Brain pericyte (primary cell): Measurements from ENCODE around the gene LGR6.
"Not testable (repeated sequence)": the region's sequence is repeated elsewhere in the genome, so short reads cannot be mapped to it uniquely, and the experiment has no call there.

Experiments used
- DNase-seq: peaks from one replicate; pipeline ENCODE4 v3.0.0-alpha.2; 2012; ENCODE audit warnings: low read depth, low spot score

Gene LGR6

GRCh38 chr1:202323731-202324130 lies 130.1 kb downstream of the LGR6 start:
- DNase-seq, result no peak

DNA sequence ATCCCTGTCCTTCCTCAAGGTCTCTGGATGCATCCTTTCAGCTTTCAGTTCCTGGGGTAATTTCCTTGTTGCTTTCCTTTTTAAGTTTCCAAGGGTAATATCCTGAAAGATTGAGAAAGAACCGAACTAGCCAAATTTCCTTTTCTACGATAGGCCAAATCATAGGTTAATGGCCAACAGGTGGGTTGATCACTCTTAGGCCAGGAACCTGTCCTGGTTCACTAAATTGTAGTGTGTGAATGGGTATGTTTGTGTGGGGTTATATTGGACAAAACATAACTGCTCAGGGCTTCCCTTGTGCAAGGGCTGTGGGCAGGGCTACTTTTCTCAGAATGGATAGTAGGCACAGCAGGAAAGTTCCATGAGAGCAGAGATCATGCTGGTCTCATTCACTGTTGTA lies 131.0 kb downstream of the LGR6 start:
- no peak for DNase-seq

GRCh38 chr1:202329891-202330290 lies 136.3 kb downstream of the LGR6 start:
- DNase-seq, result no peak

- no peak for DNase-seq
Measured at GRCh38 chr1:202333861-202334260, 140.3 kb downstream of the LGR6 start.

- no peak for DNase-seq
Measured at GRCh38 chr1:202343652-202344349, 150.2 kb downstream of the LGR6 start.

GRCh38 chr1:202348005-202348508 lies 154.5 kb downstream of the LGR6 start:
- no peak for DNase-seq

- peak; percentile 97 for DNase-seq
Measured at GRCh38 chr1:202348509-202349205, 155.1 kb downstream of the LGR6 start, which contains the start of gene PPP1R12B. TSS of gene PPP1R12B (plus strand) at chr1:202348699. CDS start at chr1:202348852, 153 bp downstream.

DNA sequence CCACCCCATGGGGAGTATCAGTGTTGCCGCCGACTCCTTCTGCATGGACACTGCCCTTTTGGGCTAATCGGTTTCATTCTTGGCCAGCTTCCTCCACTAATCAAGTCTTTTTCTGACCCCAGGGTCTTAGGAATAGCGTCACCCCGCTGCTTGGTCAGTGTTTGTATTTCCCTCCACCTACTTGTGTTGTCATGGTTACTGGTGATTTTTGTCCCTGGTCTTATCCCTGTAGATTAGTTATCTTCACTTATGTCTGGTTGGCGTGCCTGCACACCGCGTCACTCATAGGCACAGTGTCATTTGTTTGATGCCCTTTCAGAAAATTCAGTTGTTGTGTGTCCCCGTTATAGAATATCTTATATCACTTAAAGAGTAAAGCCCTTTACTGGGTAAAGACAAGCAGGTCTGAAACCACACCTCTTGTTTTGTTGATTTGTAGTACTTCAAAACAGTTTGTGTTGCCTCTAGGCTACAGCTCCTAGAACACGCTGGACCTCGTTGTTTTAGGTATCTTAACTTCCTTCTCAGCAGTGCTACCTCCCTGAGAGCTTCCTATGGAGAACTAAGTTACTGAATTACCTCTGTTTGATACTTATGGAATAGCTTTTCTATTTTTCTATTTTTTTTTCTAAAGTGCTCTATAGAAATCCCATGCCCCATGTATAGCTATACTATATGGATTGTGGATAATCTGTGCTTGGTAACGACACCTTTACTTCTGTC lies 155.8 kb downstream of the LGR6 start:
- peak; percentile 24 for DNase-seq

DNA sequence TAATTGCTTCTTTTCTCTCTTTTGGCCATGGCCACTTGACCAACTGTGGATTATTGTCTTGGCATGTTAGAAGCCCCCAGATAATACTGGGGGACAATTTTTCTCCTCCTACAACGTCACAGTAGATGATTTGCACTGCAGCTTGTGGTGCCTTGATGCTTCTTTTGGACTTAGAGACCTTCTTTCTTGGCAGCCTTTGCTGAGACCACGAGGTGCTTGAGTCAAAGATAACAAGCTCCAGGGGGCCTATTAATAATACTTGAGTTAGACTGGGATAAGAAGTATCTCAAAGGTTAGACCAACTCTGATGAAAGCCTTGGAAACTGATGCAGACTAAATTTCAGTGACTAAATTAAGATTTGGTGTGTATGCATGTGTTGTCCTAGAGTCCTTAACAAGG lies 158.1 kb downstream of the LGR6 start:
- no peak for DNase-seq

DNA sequence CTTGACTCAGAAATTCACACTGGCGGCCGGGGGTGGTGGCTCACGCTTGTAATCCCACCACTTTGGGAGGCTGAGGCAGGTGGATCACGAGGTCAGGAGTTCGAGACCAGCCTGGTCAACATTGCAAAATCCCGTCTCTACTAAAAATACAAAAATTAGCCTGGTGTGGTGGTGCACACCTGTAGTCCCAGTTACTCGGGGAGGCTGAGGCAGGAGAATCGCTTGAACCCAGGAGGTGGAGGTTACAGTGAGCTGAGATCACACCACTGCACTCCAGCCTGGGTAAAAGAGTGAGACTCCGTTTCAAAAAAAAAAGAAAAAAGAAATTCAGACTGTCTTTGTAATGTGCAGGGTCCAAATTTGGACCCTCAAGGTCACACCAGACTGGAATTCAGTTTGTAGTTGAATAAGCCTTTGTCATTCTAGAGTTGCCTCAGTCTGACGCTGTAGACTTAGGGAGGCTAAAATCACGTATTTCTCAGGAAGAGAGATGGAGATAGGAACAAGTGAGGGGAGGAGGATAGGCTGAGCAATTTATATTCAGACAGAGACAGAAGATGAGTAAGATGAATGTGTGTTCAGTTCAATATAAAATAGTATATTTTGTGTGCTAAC lies 159.1 kb downstream of the LGR6 start:
- DNase-seq, result not testable (repeated sequence)

DNA sequence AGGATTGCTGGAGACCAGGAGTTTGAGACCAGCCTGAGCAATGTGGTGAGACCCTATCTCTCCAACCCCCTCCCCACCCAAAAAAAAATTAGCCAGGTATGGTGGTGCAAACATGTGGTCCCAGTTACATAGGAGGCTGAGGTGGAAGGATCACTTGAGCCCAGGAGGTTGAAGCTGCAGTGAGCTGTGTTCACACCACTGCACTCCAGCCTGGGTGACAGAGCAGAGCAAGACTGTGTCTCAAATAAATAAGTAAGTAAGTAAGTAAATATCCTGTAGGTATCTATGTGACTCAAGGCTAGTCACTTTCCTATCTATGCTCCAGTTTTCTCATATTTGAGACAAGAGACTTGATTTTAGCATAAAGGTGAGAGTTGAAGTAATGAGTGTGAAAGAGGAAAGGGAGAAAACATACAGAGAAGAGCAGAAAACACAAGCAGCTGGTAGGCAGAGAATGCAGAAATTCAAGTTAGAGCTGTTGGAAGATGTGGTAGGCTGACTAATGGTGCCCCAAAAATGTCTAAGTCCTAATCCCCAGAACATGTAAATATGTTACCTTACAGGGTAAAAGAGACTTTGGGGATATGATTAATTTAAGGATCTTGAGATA lies 162.4 kb downstream of the LGR6 start:
- no peak for DNase-seq

- no peak for DNase-seq
Measured at GRCh38 chr1:202357506-202357905, 163.9 kb downstream of the LGR6 start.

DNA sequence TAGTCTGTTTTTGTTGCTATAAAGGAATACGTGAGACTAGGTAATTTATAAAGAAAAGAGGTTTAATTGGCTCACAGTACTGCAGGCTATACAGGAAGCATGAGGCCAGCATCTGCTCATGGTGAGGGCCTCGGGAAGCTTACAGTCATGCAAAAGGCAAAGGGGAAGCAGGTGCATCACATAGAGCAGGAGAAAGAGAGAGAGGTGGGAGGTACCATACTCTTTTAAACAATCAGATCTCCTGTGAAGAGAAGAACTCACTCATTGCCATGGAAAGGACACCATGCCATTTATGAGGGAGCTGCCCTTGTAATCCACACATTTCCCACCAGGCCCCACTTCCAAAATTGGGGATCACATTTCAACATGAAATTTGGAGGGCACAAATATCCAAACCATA lies 167.6 kb downstream of the LGR6 start:
- no peak for DNase-seq

GRCh38 chr1:202361701-202362100 lies 168.1 kb downstream of the LGR6 start:
- DNase-seq, result no peak

DNA sequence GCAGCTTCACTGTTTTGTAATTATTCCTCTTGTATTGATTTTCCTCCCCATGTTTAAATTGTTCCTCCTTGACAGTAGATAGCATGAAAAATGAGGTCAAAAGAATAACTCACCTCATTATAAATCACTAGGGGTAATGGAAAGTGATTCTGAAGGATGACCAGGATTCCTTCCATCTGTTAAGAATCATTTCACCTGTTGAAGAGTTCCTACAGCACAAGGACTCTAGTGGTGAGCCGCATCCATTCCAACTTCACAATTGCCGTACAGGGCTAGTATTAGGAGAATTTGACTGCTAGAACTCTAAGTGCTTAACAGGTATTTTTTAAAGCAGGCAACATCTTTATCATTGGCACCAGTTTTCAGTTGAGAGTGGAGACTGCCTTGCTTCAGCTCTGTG lies 168.6 kb downstream of the LGR6 start:
- DNase-seq, result no peak

- no peak for DNase-seq
Measured at GRCh38 chr1:202365092-202365815, 171.7 kb downstream of the LGR6 start.

GRCh38 chr1:202367271-202367670 lies 173.7 kb downstream of the LGR6 start:
- DNase-seq, result no peak
